Dermis microvascular lymphatic vessel endothelial cell (primary cell): ENCODE data around the gene B3GALNT2. TPM values are rescaled to one million over a fixed set of nuclear protein-coding genes. Genes with fewer than 3 reads are reported as not detected.
A peak's percentile ranks its signal among the peaks of the same experiment; 100 is the strongest.
"Not testable (repeated sequence)": the region's sequence is repeated elsewhere in the genome, so short reads cannot be mapped to it uniquely, and the experiment has no call there.

Experiments
- DNase-seq, 2 donors: peaks; one replicate each; pipeline versions ENCODE4 v3.0.0 to v3.0.0-alpha.2; 2010; ENCODE audit warnings: low read depth in 2 of 2
- total RNA-seq: library from RNA; depleted of rRNA; stranded (reverse); fragments of >200 nt; gene quantifications from 2 replicates; pipeline ENCODE4 v1.2.1, GENCODE V29; 2014

Gene B3GALNT2
- total RNA-seq, 1 donor from 2014 or later: 43.9 TPM

- DNase-seq: peak; percentile 96 to 99
Measured at GRCh38 chr1:235504494-235505222, 406 bp upstream of the B3GALNT2 start.

- peak in 1 of 2 donors; percentile 62 for DNase-seq
Measured at GRCh38 chr1:235503403-235504121, 690 bp downstream of the B3GALNT2 start.

DNA sequence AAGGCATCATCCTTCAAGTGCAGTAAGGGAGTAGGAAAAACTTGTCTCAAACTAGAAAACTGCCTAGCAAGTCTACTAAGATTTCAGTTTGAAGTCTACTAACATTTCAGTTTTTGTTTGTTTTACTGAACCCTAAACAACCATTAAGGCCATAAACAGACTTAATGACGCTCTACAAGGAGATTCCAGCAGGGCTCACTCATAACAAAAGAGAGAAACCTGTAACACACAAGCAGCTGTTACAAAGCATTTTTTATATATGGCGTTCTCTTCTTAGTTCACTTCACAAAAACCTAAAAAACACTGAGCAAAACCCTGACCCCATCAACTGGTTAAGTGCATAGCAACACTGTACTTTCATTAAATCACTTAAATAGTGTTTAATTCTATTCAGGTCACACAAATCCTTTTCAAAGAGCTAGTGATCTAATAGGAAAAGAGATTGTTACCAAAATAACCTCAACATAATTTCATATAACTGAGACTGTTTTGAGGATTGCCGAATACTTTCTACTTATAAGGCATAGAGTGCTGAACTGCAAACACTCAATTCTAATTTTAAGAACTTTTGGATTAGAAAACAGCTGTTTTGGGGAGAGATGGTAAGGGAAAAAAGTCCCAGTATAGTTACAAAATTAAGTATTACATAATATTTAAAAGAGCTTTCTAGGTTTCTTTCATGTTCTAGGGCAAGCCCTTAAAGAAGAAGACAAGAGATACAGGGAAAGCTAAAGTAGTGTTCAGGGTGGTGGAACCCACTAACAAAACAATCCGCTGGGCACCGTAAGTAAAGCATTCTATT, 1.4 kb downstream of the B3GALNT2 start:
- peak in 1 of 2 donors; percentile 23 for DNase-seq

GRCh38 chr1:235500971-235501540, 3.2 kb downstream of the B3GALNT2 start:
- DNase-seq: no peak

DNA sequence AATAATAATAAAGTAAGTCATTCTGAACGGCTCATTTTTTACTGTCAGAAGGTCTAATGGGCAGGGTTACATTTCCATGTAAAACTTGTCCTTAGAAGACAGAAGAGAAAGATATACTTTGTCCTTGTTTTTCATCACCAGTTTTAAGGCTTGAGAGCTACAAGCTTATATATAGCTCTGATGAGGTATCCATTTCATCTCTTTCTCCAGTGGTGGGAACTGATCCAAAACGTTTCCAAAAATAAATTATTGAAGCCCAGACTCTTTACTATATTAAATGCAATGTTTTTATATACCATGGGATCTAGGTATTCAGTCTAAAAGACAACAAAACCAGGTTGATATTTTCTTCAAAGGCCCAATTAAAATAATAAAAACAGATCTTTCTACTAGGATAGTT, 8.7 kb downstream of the B3GALNT2 start:
- DNase-seq: no peak

DNA sequence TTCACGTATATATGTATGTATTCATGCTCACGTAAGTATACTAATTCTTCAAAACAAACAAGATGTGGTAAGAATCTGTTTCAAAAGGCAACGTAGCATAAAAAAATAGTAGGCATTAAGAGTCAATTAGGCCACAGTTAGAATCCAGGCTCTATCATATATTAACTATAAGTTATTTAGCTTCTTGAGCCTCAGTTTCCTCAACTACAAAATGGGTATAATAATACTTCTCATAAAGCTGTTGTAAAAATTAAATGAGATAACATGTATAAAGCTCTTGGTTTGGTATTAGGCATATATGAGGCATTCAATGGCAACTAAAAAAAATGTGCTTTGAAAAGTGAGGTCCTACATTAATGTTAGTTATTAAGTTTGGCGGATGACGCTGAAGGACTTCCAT, 9.2 kb downstream of the B3GALNT2 start:
- DNase-seq: no peak

- no peak for DNase-seq
Measured at GRCh38 chr1:235494531-235494930, 9.7 kb downstream of the B3GALNT2 start.

- no peak for DNase-seq
Measured at GRCh38 chr1:235491644-235492043, 12.6 kb downstream of the B3GALNT2 start.

GRCh38 chr1:235486321-235486720, 17.9 kb downstream of the B3GALNT2 start:
- DNase-seq: peak in 1 of 2 donors; percentile 39

DNA sequence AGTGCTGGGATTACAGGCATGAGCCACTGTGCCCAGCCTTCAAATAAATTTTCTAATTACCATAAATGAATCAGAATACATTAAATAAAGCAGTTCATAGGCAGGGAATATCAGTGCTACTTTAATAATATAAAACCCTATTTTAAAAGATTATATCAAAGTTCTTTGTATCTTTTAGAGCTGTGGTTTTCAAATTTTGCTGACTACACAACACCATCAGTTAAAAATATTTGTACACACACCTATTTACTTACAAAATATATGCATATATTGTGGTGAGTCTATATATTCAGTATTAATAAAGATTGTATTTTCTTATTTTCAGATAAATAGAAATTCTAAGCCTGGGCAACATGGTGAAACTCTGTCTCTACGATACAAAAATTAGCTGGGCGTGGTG, 18.7 kb downstream of the B3GALNT2 start:
- DNase-seq: no peak

- no peak for DNase-seq
Measured at GRCh38 chr1:235483090-235483489, 21.2 kb downstream of the B3GALNT2 start.

GRCh38 chr1:235473806-235474205, 30.4 kb downstream of the B3GALNT2 start:
- DNase-seq: peak in 1 of 2 donors; percentile 13

DNA sequence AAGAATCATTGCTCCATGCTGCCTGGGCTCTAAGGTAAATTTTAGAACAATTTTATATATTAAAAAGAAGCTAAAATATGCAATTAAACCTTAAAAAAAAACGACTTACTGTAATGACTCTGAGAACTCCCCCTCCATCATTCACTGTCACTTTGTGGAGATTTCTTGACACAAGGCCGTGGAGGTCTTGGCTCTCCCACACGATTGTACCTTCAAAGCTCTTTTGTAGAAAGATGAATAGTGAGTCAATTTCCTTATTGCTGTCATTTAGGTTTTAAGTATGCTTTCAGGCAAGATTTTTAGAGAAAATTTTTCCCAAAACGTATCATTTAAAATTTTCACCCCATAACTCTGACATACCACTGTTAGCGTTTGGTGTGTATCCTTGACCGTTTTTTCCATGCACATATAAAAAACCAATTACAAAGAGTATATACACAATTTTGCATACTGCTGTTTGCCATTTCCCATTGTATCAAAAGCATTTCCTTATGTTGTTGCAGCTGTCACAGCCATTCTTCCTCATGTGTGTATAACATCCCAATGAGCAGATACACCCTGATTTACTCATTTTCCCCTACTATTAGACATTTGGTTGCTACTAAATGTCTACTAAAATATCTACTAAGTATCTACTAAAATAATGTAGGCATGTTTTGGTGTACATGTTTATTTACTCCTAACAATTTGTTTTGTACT, 33.4 kb downstream of the B3GALNT2 start:
- peak in 1 of 2 donors; percentile 75 for DNase-seq

GRCh38 chr1:235469897-235470296, 34.4 kb downstream of the B3GALNT2 start:
- DNase-seq: not testable (repeated sequence)

DNA sequence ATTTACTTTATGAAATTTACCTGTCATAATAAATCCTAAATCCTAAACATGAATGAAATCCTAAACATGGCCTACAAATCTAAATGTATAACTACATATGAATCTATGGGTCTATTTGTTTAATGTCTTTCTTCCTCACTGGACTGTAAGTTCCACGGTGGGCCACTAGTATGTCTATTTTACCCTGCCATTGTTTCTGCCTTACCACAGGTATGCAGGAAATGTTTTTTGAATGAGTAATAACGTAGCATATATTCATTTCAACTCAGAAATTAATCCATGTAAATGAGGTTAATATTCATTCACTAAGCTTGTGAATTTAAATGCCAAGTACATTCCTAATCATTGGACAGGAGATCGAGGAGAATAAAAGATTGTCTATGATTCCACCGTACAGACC, 35.3 kb downstream of the B3GALNT2 start:
- peak in 1 of 2 donors; percentile 44 for DNase-seq

DNA sequence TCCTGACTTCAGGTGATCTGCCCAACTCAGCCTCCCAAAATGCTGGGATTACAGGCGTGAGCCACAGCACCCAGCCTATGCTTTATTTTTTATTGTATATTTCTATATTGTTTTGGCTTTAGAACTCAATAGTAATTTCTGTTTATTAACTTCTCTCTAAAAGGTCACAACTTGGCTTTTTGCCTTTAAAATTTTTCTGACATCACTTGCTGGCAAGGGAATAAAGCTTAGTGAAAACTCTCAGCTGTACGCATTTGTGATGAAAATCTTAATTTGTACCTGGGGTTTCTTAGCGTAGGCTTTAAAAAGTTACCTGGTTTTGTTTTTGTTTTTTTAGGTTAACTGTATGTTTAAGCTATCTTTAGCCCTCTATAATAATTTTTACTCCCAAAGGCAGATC, 36.2 kb downstream of the B3GALNT2 start:
- DNase-seq: no peak

DNA sequence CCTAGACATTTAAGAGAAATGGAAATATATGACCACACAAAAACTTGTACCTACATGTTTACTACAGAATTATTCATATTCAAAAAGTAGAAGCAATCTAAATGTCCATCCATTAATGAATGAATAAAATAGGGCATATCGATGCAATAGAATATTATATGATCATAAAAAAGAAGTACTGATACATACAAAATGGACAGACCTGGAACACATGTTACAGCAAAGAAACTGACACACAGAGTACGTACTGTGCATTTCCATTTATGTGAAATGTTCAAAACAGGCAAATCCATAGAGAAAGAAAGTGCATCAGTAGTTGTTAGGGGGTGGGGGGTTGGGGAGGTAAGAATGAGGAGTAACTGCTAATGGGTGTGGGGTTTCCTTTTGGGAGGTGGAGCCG, 39.2 kb downstream of the B3GALNT2 start:
- no peak for DNase-seq

- DNase-seq: not testable (repeated sequence)
Measured at GRCh38 chr1:235462832-235463231, 41.4 kb downstream of the B3GALNT2 start.

- no peak for DNase-seq
Measured at GRCh38 chr1:235461954-235462353, 42.3 kb downstream of the B3GALNT2 start.

DNA sequence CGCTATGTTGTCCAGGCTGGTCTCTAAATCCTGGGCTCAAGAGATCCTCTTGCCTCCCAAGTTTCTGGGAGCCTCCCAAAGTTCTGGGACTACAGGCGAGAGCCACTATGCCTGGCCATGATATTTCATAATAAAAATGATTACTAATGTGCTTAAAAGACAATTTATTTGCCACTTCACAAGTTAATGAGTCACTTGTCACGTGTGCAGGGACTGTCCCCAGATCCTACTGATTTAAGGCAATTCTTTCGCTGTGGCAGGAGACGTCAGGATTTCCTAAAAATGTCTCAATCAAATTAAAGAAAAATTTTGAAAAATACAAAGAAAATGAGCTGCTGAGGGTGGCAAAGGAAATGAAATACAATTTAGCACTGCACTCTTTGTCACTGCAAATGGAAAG, 43.5 kb downstream of the B3GALNT2 start:
- DNase-seq: no peak

DNA sequence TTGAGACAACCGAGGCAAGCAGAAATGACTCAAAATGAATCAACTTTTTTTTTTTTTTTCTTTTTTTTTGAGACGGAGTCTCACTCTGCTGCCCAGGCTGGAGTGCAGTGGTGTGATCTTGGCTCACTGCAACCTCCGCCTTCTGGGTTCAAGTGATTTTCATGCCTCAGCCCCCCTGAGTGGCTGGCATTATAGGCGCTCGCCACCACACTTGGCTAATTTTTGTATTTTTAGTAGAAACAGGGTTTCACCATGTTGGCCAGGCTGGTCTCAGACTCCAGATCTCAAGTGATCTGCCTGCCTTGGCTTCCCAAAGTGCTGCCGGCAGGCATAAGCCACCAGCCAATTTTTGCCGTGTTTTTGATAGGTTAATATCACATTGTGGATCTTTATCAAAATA, 46.4 kb downstream of the B3GALNT2 start:
- not testable (repeated sequence) for DNase-seq
